Endothelial cell of hepatic sinusoid (primary cell): ENCODE measurements around the gene USP15.

ENCODE experiments used
- in situ Hi-C: cut with HindIII; loops from 2 replicates; pipeline ENCODE4 v1.10.0; 2017; ENCODE audit warnings: low sequenced_read_pairs

USP15 gene

GRCh38 chr12:62256408-62257096 is 3.7 kb upstream of the USP15 start:
- in situ Hi-C loops, result no loop called here

GRCh38 chr12:62258231-62258630 is 2.0 kb upstream of the USP15 start:
- in situ Hi-C loops, result no loop called here

- in situ Hi-C loops, result no loop called here
These were observed 1.1 kb upstream of the USP15 start for GRCh38 chr12:62258941-62259630.

- in situ Hi-C loops, result no loop called here
These were observed 592 bp upstream of the USP15 start for GRCh38 chr12:62259631-62259992.

GRCh38 chr12:62260733-62261683 is 804 bp downstream of the USP15 start:
- in situ Hi-C loops, result no loop called here

- in situ Hi-C loops, result no loop called here
These were observed 1.8 kb downstream of the USP15 start for GRCh38 chr12:62261876-62262517.

GRCh38 chr12:62263232-62263631 is 3.0 kb downstream of the USP15 start:
- in situ Hi-C loops, result no loop called here

GRCh38 chr12:62263966-62264365 is 3.8 kb downstream of the USP15 start:
- in situ Hi-C loops, result no loop called here

- in situ Hi-C loops, result no loop called here
These were observed 4.5 kb downstream of the USP15 start for GRCh38 chr12:62264706-62265105.

- in situ Hi-C loops, result no loop called here
These were observed 5.3 kb downstream of the USP15 start for GRCh38 chr12:62265511-62265910.

GRCh38 chr12:62267026-62267425 is 6.8 kb downstream of the USP15 start:
- in situ Hi-C loops, result no loop called here

- in situ Hi-C loops, result no loop called here
These were observed 7.3 kb downstream of the USP15 start for GRCh38 chr12:62267480-62267879.

GRCh38 chr12:62268956-62269355 is 8.8 kb downstream of the USP15 start:
- in situ Hi-C loops, result no loop called here

GRCh38 chr12:62269464-62270228 is 9.4 kb downstream of the USP15 start:
- in situ Hi-C loops, result no loop called here

GRCh38 chr12:62270384-62270783 is 10.2 kb downstream of the USP15 start:
- in situ Hi-C loops, result no loop called here

GRCh38 chr12:62270872-62271271 is 10.7 kb downstream of the USP15 start:
- in situ Hi-C loops, result no loop called here

GRCh38 chr12:62272936-62273552 is 12.8 kb downstream of the USP15 start:
- in situ Hi-C loops, result no loop called here

GRCh38 chr12:62273724-62274380 is 13.6 kb downstream of the USP15 start:
- in situ Hi-C loops, result no loop called here

- in situ Hi-C loops, result no loop called here
These were observed 17.8 kb downstream of the USP15 start for GRCh38 chr12:62278022-62278421.
